Measurements from ENCODE around the gene BSN.

DNA sequence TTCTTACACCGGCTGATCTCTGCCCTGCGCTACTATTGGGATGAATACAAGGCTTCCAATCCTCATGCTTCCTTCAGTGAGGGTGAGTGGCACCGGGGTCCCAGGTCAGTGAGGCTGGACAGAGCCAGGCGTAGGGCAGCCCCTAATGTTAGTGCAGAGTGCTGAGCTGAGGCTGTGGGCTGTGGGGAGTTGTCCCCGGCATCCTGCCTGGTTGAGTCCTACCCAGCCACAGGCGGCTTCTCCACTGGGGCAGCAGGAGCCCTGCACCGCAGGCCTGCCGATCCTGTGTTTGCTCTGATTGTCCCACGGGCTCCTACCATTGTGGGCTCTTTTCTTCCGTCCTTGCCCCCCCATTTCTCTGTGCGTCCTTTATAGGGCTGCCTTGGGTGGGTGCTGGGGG is 148.4 kb downstream of the BSN start:
- TF ChIP-seq, protein P1, sequence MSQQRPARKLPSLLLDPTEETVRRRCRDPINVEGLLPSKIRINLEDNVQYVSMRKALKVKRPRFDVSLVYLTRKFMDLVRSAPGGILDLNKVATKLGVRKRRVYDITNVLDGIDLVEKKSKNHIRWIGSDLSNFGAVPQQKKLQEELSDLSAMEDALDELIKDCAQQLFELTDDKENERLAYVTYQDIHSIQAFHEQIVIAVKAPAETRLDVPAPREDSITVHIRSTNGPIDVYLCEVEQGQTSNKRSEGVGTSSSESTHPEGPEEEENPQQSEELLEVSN (IDR thresholded peaks at IDR 0.05; ENCODE audit: borderline replicate concordance, low read depth) = no peak
- TF ChIP-seq ESRRA (IDR thresholded peaks at IDR 0.05; ENCODE audit: borderline replicate concordance, low read length) (no peak), POLR2A (IDR thresholded peaks at IDR 0.05; ENCODE audit: low read length) (no peak), CHD2 (IDR thresholded peaks at IDR 0.05; ENCODE audit: low read length, partially characterized antibody) (no peak)
- TF ChIP-seq, protein P2, sequence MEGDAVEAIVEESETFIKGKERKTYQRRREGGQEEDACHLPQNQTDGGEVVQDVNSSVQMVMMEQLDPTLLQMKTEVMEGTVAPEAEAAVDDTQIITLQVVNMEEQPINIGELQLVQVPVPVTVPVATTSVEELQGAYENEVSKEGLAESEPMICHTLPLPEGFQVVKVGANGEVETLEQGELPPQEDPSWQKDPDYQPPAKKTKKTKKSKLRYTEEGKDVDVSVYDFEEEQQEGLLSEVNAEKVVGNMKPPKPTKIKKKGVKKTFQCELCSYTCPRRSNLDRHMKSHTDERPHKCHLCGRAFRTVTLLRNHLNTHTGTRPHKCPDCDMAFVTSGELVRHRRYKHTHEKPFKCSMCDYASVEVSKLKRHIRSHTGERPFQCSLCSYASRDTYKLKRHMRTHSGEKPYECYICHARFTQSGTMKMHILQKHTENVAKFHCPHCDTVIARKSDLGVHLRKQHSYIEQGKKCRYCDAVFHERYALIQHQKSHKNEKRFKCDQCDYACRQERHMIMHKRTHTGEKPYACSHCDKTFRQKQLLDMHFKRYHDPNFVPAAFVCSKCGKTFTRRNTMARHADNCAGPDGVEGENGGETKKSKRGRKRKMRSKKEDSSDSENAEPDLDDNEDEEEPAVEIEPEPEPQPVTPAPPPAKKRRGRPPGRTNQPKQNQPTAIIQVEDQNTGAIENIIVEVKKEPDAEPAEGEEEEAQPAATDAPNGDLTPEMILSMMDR (IDR thresholded peaks at IDR 0.05) = no peak
